ENCODE measurements around the gene MOB3A. TPM values are rescaled to one million over a fixed set of nuclear protein-coding genes. Genes with fewer than 3 reads are reported as not detected.
"Not testable (repeated sequence)": the region's sequence is repeated elsewhere in the genome, so short reads cannot be mapped to it uniquely, and the experiment has no call there.

Gene MOB3A
- total and polyA plus RNA-seq, 9 of the 15 experiments (the other 6 are each of a cell fraction or from before 2014, with no cell fraction given): 1.1 to 24.1 (median 6.0) TPM

DNA sequence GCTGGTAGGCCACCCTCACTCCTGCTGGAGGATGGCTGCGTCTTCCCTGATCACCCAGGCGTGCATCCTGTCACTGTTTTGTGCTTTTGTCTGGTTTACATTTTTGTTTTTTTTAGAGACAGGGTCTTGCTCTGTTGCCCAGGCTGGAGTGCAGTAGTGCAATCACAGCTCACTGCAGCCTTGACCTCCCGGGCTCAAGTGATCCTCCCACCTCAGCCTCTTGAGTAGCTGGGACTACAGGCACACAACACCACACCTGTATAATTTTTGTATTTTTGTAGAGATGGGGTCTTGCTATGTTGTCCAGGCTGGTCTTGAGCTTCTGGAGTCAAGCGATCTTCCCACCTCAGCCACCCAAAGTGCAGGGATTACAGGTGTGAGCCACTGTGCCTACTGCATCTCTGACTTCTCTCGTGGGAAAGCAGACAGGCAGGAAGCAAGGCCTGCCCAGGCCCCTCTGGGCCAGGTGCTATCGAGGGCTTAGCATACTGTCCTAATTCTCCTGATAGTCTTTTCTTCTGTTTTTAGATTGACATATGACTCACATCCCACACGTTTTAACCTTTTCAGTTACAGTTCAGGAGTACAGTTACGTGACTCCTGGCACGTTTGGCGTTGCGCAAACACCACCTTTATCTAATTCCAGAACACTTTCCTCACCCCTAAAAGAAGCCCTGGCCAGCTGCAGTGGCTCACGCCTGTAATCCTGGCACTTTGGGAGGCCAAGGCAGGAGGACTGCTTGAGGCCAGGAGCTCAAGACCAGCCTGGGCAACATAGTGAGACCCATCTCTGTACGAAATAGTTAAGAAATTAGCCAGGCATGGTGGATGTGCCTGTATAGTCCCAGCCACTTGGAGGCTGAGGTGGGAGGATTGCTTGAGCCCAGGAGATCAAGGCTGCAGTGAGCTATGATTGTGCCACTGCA is 9.2 kb downstream of the MOB3A start (continued):
- TF ChIP-seq CEBPG (CRISPR knock-in tag; IDR thresholded peaks at IDR 0.05): peak; percentile 90
- TF ChIP-seq CEBPG (tag; conservative IDR thresholded peaks at IDR 0.05 in 1 of 2, IDR thresholded peaks at IDR 0.05 in 1 of 2): peak; percentile 67 to 89; a peak in 3 of 4 replicates
- TF ChIP-seq, protein P1, sequence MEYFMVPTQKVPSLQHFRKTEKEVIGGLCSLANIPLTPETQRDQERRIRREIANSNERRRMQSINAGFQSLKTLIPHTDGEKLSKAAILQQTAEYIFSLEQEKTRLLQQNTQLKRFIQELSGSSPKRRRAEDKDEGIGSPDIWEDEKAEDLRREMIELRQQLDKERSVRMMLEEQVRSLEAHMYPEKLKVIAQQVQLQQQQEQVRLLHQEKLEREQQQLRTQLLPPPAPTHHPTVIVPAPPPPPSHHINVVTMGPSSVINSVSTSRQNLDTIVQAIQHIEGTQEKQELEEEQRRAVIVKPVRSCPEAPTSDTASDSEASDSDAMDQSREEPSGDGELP (CRISPR knock-in tag; IDR thresholded peaks at IDR 0.05; ENCODE audit: borderline replicate concordance): peak; percentile 72
- TF ChIP-seq, protein P2, sequence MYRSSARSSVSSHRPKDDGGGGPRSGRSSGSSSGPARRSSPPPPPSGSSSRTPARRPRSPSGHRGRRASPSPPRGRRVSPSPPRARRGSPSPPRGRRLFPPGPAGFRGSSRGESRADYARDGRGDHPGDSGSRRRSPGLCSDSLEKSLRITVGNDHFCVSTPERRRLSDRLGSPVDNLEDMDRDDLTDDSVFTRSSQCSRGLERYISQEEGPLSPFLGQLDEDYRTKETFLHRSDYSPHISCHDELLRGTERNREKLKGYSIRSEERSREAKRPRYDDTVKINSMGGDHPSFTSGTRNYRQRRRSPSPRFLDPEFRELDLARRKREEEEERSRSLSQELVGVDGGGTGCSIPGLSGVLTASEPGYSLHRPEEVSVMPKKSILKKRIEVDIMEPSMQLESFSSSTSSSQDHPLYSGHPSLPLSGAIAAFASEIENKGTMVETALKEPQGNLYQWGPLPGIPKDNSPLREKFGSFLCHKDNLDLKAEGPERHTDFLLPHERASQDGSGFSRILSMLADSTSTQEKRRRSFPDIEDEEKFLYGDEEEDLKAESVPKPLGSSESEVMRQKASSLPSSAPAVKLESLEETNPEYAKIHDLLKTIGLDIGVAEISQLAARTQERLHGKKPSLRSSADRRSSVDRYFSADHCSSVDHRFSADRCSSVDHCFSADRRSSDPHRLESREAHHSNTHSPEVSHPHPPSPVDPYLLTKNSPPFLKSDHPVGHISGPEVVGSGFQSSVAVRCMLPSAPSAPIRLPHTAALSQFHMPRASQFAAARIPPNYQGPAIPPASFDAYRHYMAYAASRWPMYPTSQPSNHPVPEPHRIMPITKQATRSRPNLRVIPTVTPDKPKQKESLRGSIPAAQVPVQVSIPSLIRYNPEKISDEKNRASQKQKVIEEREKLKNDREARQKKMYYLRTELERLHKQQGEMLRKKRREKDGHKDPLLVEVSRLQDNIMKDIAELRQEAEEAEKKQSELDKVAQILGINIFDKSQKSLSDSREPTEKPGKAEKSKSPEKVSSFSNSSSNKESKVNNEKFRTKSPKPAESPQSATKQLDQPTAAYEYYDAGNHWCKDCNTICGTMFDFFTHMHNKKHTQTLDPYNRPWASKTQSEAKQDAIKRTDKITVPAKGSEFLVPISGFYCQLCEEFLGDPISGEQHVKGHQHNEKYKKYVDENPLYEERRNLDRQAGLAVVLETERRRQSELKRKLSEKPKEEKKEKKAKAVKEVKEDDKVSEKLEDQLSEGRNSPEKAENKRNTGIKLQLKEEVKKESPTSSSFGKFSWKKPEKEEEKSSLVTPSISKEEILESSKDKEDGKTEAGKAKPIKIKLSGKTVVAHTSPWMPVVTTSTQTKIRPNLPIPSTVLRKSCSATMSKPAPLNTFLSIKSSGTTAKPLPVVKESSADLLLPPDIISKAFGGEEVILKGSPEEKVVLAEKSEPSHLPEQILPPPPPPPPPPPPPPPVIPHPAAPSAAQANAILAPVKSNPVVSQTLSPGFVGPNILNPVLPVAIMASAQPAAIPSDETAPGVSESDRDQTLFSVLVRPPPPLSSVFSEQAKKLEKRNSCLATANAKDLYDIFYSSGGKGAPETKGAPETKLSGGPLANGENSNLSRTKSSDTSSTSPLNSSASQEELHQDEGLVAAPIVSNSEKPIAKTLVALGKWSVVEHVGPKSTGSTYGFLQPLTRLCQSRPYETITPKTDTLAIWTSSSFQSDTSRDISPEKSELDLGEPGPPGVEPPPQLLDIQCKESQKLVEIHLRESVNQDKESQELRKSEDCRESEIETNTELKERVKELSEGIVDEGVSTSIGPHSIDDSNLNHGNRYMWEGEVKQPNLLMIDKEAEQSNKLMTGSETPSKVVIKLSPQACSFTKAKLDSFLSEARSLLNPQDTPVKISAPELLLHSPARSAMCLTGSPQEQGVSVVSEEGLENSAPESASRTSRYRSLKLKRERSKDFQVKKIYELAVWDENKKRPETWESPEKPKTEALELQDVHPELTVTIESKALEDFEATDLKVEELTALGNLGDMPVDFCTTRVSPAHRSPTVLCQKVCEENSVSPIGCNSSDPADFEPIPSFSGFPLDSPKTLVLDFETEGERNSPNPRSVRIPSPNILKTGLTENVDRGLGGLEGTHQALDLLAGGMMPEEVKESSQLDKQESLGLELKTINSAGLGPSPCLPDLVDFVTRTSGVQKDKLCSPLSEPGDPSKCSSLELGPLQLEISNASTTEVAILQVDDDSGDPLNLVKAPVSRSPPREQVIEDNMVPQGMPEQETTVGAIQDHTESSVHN (IDR thresholded peaks at IDR 0.05; ENCODE audit: borderline replicate concordance in 1 of 2, low read depth in 1 of 2): 0 out of 4 replicates have a peak, but pooled peaks of 1 of the 2 experiments have one; percentile 38
- peak; percentile 66; the same call in 1 of the 2 replicates for TF ChIP-seq MYNN (IDR thresholded peaks at IDR 0.05)
- TF ChIP-seq MYNN (CRISPR knock-in tag; IDR thresholded peaks at IDR 0.05): not testable (repeated sequence)
- peak; percentile 53 for TF ChIP-seq MEIS2 (IDR thresholded peaks at IDR 0.05; ENCODE audit: partially characterized antibody)
- 0 out of 2 replicates have a peak, but pooled peaks have one; percentile 24 for TF ChIP-seq ATF7 (IDR thresholded peaks at IDR 0.05)
- TF ChIP-seq, protein P3, sequence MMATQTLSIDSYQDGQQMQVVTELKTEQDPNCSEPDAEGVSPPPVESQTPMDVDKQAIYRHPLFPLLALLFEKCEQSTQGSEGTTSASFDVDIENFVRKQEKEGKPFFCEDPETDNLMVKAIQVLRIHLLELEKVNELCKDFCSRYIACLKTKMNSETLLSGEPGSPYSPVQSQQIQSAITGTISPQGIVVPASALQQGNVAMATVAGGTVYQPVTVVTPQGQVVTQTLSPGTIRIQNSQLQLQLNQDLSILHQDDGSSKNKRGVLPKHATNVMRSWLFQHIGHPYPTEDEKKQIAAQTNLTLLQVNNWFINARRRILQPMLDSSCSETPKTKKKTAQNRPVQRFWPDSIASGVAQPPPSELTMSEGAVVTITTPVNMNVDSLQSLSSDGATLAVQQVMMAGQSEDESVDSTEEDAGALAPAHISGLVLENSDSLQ (IDR thresholded peaks at IDR 0.05): peak; percentile 59
- peak; percentile 99 for TF ChIP-seq CEBPB (tag; IDR thresholded peaks at IDR 0.05)
- TF ChIP-seq, protein P4, sequence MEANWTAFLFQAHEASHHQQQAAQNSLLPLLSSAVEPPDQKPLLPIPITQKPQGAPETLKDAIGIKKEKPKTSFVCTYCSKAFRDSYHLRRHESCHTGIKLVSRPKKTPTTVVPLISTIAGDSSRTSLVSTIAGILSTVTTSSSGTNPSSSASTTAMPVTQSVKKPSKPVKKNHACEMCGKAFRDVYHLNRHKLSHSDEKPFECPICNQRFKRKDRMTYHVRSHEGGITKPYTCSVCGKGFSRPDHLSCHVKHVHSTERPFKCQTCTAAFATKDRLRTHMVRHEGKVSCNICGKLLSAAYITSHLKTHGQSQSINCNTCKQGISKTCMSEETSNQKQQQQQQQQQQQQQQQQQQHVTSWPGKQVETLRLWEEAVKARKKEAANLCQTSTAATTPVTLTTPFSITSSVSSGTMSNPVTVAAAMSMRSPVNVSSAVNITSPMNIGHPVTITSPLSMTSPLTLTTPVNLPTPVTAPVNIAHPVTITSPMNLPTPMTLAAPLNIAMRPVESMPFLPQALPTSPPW (CRISPR knock-in tag; IDR thresholded peaks at IDR 0.05): 0 out of 2 replicates have a peak, but pooled peaks have one; percentile 30
- 0 out of 4 replicates have a peak, but pooled peaks of 1 of the 2 experiments have one; percentile 44 for TF ChIP-seq FOXK2 (conservative IDR thresholded peaks at IDR 0.05 in 1 of 2, IDR thresholded peaks at IDR 0.05 in 1 of 2; ENCODE audit: low read depth in 2 of 2)
- TF ChIP-seq BHLHE40 (IDR thresholded peaks at IDR 0.05; ENCODE audit: low read length): peak; percentile 96

All from K562 (cell line).